ENCODE data around the gene F12. TPM values are rescaled to one million over a fixed set of nuclear protein-coding genes. Genes with fewer than 3 reads are reported as not detected.

F12 gene
- polyA plus RNA-seq, 1 of the 3 experiments (the other 2 are of a cell fraction), result 4.3 TPM

DNA sequence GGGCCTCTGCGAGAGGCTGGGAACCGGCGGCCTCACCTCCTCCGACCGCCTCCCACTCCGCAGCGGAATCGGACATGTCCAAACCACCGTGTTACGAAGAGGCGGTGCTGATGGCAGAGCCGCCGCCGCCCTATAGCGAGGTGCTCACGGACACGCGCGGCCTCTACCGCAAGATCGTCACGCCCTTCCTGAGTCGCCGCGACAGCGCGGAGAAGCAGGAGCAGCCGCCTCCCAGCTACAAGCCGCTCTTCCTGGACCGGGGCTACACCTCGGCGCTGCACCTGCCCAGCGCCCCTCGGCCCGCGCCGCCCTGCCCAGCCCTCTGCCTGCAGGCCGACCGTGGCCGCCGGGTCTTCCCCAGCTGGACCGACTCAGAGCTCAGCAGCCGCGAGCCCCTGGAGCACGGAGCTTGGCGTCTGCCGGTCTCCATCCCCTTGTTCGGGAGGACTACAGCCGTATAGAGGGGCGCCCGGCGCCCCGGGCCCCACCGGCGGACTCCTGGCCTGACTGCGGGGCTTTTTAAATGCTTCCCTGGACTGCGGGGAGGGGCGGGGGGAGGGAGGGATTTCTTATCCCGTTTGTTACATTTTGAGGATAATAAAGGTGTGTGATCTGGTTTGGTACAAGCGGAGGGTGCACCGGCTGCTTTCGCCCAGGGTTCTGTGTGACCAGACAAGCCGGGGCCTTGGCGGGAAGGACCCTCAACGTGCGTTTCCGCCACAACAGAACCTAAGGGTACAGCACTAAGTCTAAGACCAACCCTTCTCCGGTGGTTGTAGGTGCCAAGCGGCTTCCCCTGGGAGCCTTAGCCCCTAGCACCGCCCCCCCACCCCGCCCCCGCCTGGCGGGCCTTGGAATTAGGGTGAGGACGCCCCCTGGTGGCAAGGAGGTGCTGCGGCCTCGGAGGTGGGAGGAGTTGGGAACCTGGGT, 46.6 kb upstream of the F12 start:
- ChIA-PET CTCF (interaction anchor here (0.7 to 15.5 kb wide), 31 partner anchors 8 to 555 kb away, joined by 3 to 375 read pairs (median 10); partner anchors contain the start of genes DBN1, F12, GRK6 and MXD3), POLR2A (interaction anchor here (0.7 to 4.9 kb wide), 11 partner anchors 8 to 66 kb away, joined by 3 to 72 read pairs (median 4); partner anchors contain the start of genes DBN1, PDLIM7 and PRR7)
- Histone ChIP-seq H2AFZ (ENCODE audit: low read depth) (no peak overlapping the region), H3K36me3 (replicated peaks in 1 of 2; ENCODE audit: control insufficient read depth in 1 of 2, insufficient read depth in 2 of 2, low read length in 1 of 2) (peaks cover 13 to 38% of the 10 kb centered on the region in 2 experiments), H3K9me3 (no peaks in the 10 kb centered on the region), H3K79me2 (ENCODE audit: insufficient read depth) (0 out of 2 replicates have a peak, but pooled peaks cover 1% of the 10 kb centered on the region), H3K9me2 (no peaks in the 10 kb centered on the region), H3K4me1 (ENCODE audit: control insufficient read depth in 1 of 2, insufficient read depth in 2 of 2, low read depth in 1 of 2, low read length in 1 of 2) (peaks cover 12 to 83% of the 10 kb centered on the region in 2 experiments), H3F3A (replicated peaks; ENCODE audit: insufficient read depth) (peaks cover 38% of the 10 kb centered on the region), H3K4me2 (peak overlapping the region; percentile 74), H3K4me3 (ENCODE audit: low read depth in 2 of 2, low read length in 1 of 2) (peak overlapping the region; percentile 47 to 48), H3K9ac (no peak overlapping the region), H3K27ac (ENCODE audit: low read depth in 2 of 2, low read length in 1 of 2) (peak overlapping the region; percentile 61 to 91; a peak in 3 of 4 replicates), H4K20me1 (ENCODE audit: insufficient read depth) (peaks cover 66% of the 10 kb centered on the region), H3K27me3 (ENCODE audit: insufficient read depth) (no peaks in the 10 kb centered on the region)
- WGBS (ENCODE audit: low lambda C conversion rate), result 11% methylated on average over 47 of the region's 76 CpGs
- DNase-seq, result peak; percentile 93
- TF ChIP-seq EZH2phosphoT487 (IDR thresholded peaks at IDR 0.05; ENCODE audit: borderline replicate concordance, low read depth) (no peak), TCF12 (IDR thresholded peaks at IDR 0.05) (no peak), SIN3A (IDR thresholded peaks at IDR 0.05; ENCODE audit: borderline replicate concordance, low read depth, low read length) (peak; percentile 14; the same call in 1 of the 2 replicates), TEAD4 (IDR thresholded peaks at IDR 0.05; ENCODE audit: borderline replicate concordance, insufficient read depth) (no peak), FOXJ3 (CRISPR knock-in tag; IDR thresholded peaks at IDR 0.05) (no peak), SMC3 (IDR thresholded peaks at IDR 0.05; ENCODE audit: low read depth, low read length) (peak; percentile 50; the same call in 1 of the 2 replicates), FOXM1 (IDR thresholded peaks at IDR 0.05; ENCODE audit: low read depth) (no peak), NRF1 (IDR thresholded peaks at IDR 0.05; ENCODE audit: low read depth, low read length) (no peak), YY1 (IDR thresholded peaks at IDR 0.05; ENCODE audit: low read depth) (no peak; the same call in 1 of the 2 replicates), TAF1 (IDR thresholded peaks at IDR 0.05; ENCODE audit: borderline replicate concordance, low read depth, low read length) (no peak; the same call in 1 of the 2 replicates), GABPA (IDR thresholded peaks at IDR 0.05; ENCODE audit: low read depth) (no peak), POLR2AphosphoS5 (IDR thresholded peaks at IDR 0.05; ENCODE audit: low read depth, low read length) (peak; percentile 39), JUND (IDR thresholded peaks at IDR 0.05) (peak; percentile 11; the same call in 1 of the 2 replicates), NFIC (IDR thresholded peaks at IDR 0.05; ENCODE audit: borderline replicate concordance) (no peak), GATA2 (CRISPR knock-in tag; IDR thresholded peaks at IDR 0.05) (no peak), RAD21 (IDR thresholded peaks at IDR 0.05; ENCODE audit: low read length) (peak; percentile 55)
- TF ChIP-seq, protein P1, sequence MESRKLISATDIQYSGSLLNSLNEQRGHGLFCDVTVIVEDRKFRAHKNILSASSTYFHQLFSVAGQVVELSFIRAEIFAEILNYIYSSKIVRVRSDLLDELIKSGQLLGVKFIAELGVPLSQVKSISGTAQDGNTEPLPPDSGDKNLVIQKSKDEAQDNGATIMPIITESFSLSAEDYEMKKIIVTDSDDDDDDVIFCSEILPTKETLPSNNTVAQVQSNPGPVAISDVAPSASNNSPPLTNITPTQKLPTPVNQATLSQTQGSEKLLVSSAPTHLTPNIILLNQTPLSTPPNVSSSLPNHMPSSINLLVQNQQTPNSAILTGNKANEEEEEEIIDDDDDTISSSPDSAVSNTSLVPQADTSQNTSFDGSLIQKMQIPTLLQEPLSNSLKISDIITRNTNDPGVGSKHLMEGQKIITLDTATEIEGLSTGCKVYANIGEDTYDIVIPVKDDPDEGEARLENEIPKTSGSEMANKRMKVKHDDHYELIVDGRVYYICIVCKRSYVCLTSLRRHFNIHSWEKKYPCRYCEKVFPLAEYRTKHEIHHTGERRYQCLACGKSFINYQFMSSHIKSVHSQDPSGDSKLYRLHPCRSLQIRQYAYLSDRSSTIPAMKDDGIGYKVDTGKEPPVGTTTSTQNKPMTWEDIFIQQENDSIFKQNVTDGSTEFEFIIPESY (IDR thresholded peaks at IDR 0.05; ENCODE audit: borderline replicate concordance, low read depth), result no peak
- TF ChIP-seq, protein P2, sequence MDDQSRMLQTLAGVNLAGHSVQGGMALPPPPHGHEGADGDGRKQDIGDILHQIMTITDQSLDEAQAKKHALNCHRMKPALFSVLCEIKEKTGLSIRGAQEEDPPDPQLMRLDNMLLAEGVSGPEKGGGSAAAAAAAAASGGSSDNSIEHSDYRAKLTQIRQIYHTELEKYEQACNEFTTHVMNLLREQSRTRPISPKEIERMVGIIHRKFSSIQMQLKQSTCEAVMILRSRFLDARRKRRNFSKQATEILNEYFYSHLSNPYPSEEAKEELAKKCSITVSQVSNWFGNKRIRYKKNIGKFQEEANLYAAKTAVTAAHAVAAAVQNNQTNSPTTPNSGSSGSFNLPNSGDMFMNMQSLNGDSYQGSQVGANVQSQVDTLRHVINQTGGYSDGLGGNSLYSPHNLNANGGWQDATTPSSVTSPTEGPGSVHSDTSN (IDR thresholded peaks at IDR 0.05), result peak; percentile 31
- TF ChIP-seq, protein P3, sequence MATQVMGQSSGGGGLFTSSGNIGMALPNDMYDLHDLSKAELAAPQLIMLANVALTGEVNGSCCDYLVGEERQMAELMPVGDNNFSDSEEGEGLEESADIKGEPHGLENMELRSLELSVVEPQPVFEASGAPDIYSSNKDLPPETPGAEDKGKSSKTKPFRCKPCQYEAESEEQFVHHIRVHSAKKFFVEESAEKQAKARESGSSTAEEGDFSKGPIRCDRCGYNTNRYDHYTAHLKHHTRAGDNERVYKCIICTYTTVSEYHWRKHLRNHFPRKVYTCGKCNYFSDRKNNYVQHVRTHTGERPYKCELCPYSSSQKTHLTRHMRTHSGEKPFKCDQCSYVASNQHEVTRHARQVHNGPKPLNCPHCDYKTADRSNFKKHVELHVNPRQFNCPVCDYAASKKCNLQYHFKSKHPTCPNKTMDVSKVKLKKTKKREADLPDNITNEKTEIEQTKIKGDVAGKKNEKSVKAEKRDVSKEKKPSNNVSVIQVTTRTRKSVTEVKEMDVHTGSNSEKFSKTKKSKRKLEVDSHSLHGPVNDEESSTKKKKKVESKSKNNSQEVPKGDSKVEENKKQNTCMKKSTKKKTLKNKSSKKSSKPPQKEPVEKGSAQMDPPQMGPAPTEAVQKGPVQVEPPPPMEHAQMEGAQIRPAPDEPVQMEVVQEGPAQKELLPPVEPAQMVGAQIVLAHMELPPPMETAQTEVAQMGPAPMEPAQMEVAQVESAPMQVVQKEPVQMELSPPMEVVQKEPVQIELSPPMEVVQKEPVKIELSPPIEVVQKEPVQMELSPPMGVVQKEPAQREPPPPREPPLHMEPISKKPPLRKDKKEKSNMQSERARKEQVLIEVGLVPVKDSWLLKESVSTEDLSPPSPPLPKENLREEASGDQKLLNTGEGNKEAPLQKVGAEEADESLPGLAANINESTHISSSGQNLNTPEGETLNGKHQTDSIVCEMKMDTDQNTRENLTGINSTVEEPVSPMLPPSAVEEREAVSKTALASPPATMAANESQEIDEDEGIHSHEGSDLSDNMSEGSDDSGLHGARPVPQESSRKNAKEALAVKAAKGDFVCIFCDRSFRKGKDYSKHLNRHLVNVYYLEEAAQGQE (IDR thresholded peaks at IDR 0.05; ENCODE audit: low read depth, low read length), result no peak
- TF ChIP-seq, protein P4, sequence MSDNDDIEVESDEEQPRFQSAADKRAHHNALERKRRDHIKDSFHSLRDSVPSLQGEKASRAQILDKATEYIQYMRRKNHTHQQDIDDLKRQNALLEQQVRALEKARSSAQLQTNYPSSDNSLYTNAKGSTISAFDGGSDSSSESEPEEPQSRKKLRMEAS (IDR thresholded peaks at IDR 0.05; ENCODE audit: low read depth), result no peak
- TF ChIP-seq, protein P5, sequence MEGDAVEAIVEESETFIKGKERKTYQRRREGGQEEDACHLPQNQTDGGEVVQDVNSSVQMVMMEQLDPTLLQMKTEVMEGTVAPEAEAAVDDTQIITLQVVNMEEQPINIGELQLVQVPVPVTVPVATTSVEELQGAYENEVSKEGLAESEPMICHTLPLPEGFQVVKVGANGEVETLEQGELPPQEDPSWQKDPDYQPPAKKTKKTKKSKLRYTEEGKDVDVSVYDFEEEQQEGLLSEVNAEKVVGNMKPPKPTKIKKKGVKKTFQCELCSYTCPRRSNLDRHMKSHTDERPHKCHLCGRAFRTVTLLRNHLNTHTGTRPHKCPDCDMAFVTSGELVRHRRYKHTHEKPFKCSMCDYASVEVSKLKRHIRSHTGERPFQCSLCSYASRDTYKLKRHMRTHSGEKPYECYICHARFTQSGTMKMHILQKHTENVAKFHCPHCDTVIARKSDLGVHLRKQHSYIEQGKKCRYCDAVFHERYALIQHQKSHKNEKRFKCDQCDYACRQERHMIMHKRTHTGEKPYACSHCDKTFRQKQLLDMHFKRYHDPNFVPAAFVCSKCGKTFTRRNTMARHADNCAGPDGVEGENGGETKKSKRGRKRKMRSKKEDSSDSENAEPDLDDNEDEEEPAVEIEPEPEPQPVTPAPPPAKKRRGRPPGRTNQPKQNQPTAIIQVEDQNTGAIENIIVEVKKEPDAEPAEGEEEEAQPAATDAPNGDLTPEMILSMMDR (IDR thresholded peaks at IDR 0.05), result peak; percentile 76
- TF ChIP-seq, protein P6, sequence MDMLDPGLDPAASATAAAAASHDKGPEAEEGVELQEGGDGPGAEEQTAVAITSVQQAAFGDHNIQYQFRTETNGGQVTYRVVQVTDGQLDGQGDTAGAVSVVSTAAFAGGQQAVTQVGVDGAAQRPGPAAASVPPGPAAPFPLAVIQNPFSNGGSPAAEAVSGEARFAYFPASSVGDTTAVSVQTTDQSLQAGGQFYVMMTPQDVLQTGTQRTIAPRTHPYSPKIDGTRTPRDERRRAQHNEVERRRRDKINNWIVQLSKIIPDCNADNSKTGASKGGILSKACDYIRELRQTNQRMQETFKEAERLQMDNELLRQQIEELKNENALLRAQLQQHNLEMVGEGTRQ (IDR thresholded peaks at IDR 0.05; ENCODE audit: borderline replicate concordance, low read depth, low read length), result no peak
